GM19025 (cell line): ENCODE data around the gene RXFP4.
A peak's percentile ranks its signal among the peaks of the same experiment; 100 is the strongest.

Source experiments
- ATAC-seq: cut with Tn5 transposase; IDR thresholded peaks from one replicate; pipeline ENCODE4 v1.9.1; 2021; ENCODE audit warnings: mild to moderate bottlenecking, low read depth, moderate library complexity; ENCODE audit not compliant: unreplicated experiment

RXFP4 gene

DNA sequence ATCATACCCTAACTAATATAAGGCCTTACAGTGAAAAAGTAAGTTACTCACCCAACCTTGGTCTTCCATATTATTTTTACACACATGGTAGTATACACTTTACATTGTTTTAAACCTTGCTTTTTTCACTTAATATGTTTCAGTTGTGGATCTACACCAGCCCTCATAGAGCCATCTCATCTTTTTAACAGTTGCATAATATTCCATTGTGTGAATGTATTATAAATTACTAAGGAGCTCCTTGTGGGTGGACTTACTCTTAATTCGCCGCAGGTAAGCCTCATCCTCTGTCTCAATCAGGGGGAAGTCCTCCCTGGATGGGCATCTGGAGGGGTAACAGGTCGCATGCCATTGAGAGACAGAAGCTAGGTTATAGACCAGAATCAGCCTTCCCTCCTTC lies 13.2 kb downstream of the RXFP4 start:
- ATAC-seq, result no peak

DNA sequence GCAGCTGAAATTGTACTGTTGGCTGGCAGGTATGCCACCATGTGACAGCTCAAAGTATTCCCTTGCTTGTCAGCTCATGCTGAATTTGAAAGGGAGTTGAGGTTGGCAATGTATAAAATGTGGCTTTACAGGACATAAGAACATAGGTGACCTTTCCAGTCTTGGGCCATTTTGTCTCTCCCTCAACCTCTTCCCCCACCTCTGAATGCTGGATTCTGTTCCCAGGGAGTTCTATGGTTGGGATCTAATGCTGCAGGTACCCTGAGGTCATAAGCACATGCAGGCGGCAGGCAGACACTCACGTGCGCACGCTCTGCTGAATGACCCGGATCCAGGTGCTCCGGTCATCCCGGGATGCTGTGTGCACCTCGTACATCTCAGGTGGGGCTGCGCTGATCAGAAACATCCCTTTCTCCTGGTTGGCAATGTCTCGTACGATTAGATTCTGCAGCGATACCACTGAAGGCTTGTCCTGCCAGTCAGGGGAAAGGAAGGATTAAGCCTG lies 16.0 kb downstream of the RXFP4 start:
- no peak for ATAC-seq

DNA sequence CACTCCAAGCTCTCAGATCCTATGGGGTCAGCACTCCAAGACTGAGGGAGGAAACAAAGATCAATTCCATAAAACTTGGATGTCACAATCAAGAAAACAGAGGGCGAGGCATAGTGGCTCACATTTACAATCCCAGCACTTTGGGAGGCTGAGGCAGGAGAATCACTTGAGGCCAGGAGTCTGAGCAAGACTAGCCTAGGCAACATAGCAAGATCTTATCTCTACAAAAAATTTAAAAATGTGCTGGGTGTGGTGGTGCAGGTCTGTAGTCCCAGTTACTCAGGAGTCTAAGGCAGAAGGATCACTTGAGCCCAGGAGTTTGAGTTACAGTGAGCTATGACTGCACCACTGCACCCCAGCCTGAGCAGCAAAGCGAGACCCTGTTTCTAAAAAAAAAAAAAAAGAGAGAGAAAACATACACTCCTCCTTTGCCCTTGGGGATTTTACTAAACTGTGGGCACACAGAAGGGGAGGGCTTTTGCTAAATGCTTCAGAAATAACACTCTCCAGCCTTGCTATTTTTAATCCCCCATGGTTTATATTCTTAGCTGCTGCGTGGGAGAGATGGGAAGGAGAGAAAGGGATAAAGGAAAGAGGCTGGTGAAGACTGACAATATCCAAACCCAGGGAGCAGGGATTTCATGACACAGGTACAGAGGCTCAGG lies 18.8 kb downstream of the RXFP4 start:
- ATAC-seq, result no peak

DNA sequence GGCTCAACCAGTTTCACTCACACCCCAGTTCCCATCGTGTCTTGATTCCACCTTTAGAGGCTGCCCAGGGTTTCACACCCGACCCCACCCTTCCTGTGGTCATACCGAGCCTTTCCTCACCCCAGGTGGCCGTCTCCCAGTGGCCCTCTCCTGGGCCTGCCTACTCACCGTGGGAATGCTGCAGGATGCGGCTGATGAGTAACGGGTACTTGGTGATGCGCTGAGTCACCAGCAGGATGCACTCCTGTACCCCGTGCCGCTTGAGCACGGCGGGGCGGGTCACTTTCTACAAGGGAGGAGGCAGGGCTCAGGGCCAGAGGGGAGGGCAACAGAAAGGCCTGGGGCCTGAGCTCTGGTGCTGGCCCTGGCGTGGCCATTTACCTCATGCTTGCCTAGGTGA lies 20.5 kb downstream of the RXFP4 start:
- no peak for ATAC-seq

DNA sequence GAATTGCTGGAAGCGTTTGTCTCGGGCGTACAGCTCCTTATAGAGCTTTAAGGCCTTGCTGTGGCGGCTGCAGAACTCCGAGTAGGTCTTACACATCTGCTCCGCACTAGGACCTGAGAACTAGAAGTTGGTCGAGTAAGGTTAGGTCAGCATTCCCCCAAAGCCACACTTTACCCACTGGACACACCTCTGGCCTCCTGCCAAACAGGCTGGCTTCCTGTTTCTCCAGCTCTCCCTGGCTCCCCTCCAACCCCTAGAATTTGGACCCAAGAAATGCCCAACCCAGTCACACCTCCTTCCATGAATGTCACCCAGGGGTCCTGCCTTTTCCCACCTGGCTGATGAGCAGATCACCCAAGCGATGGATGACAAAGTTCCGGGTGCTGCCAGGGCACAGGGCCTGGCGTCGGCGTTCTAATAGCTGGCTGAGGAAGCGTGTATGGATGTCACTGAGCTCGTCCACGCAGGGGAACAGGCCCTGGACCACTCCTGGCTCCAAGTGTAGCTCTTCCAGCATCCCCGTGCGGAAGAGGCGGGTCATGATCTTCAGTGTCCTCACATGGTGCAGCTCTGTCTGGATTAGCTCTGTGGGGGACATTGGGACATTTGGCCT lies 21.3 kb downstream of the RXFP4 start:
- ATAC-seq, result no peak

- ATAC-seq, result no peak
These were observed 22.8 kb downstream of the RXFP4 start for GRCh38 chr1:155964193-155964592.

DNA sequence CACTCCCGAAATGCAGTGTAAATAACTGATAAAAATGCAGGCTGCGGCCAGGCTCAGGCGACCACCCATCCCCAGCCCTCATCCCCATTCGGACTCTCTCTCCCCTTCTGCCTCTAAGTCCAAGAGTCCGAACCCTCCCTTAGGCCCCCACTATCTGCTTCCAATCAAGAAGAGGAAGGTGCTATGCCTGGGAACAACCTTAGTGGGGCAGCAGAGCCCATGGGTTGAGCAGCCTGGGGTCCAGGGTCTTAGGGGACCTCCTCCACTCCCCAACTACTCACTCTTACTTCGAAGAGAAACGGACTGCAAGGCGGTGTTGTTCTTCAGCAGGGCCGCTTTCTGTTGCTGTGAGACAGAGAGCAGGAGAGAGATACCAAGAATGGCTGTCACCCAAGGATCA lies 24.7 kb downstream of the RXFP4 start:
- no peak for ATAC-seq

- ATAC-seq, result no peak
These were observed 25.3 kb downstream of the RXFP4 start for GRCh38 chr1:155966750-155967149.

DNA sequence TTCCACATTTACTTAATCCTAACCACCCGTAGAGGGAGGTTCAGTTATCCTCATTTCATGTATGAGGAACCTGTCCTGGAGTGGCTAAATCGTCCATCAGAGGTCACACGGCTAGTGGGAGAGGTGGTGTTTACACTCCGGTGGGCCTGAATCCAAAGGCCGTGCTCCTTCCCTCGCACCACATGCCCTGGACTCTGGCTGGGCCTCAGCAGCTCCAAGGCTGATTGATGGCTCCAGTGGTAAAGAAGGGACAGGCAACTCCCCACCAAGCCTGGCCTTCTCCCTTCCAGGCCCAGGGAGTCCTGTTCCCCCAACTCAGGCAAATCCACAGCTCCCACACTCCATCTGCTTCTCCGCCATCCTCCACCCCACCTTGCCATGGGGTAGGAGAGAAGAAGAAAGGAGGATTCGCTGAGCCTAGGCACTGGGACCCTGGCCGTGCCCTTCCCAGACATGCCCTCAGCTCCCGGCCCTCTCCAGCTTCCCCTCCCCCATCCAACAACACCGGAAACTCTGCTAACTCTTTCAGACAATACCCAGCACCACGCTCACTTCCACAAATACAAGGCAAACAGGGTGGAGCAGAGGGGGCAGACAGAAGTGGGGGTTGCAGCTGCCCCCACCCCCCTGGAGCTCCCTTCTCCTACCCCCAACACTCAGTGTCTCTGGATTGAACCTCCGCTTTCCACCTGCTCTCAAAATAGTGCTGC lies 26.1 kb downstream of the RXFP4 start:
- ATAC-seq, result no peak

DNA sequence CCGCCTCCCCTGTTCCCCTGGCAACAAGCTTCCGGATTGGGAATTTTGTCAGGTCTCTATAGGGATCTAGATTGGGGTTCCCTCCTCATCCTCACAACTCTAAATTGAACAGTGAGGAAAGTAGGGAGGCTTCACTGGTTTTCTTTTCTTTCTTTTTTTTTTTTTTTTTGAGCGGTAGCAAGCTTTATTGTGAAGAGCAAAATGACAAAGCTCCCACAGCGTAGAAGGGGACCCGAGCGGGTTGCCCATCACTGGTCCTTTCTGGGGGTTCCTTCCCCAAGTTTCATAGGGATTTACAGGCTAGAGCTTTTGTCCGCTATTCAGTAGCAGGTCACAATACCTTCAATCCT lies 26.6 kb downstream of the RXFP4 start:
- no peak for ATAC-seq

- no peak for ATAC-seq
These were observed 27.2 kb downstream of the RXFP4 start for GRCh38 chr1:155968670-155969069.

GRCh38 chr1:155969377-155969791 lies 27.9 kb downstream of the RXFP4 start:
- no peak for ATAC-seq

DNA sequence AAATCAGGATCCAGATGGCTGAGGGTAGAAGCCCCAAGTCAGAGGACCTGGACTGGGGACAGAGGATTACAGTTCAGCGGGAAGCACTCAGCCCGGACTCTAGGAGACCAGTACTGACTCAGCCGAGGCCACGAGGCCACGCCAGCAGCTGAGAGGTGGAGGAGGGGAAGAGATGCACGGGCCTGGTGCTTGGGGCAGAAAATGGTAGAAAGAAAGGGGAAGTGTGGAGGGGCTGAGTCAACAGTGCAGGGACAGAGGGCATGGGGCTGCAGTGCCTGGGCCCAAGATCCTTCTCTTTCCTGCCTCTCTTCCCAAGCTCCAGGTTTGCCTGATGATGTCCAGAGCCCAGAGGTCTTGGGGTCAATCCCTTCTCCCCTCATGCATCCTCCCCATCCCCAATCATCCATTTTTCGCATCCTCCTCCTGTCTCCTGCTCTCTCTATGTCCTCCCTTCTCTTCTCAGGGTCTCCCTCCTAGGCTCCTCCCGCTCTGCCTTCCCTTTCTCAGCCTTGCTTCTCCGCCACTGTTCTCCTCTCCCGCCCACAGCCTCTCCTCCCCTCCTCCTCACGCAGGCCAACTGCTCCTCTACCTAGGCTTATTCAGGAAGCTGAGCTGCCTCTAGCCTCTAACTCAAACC lies 29.2 kb downstream of the RXFP4 start:
- ATAC-seq, result peak; percentile 53

DNA sequence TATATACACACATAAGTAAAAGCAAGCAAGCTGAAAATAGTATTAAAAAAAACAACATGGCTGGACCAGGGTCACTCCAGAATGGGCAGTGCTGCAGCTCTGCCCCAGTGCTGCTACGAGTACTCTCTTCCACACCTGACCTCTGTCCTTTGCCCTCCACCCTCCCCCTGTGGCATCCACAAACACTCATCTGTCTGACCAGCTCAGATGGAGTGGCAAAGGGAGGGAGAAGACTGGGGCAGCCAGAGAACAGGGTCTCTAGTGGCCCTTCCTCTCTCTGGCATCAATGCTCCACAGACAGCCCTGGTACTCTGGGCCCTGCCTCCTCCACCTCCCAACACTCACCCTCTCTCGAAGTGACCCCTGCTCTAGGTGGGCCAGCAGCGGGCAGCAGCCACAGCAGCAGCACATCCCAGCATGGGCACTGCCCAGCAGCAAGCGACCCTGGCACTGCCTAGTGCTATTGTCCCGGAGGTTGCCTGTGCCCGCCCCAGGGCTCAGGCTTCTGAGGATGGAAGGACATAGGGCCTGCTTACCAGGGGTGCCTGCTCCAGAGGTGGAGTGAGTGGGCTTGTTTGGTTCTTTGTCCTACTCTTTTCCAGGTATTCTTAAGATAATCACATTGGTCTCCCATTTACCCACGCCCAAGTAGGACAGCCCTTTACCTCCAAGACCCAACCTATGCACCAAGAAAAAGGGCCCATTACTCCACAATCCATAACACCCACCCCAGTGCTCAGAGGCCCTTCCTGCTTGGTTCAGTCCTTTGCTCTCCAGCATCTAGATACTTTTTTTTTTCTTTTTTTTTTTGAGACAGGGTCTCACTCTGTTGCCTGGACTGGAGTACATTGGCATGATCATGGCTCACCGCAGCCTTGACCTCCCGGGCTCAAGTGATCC lies 30.7 kb downstream of the RXFP4 start:
- ATAC-seq, result no peak

DNA sequence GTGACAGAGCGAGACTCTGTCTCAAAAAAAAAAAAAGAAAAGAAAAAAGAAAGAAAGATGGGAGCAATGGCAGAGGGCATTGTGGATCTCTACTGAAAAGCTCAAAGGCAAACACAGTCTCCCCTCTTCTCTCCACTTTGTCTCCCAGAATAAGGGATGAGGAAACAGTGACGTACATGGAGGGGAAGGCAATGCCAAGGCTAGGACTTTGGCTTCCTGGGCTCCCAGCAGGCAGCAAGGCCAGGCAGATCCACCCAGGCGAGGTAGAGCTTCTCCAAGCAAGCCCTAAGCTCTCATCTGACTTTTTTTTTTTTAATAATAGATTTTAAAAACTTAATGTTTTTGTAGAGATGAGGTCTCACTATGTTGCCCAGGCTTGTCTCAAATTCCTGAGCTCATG lies 32.3 kb downstream of the RXFP4 start:
- ATAC-seq, result no peak

DNA sequence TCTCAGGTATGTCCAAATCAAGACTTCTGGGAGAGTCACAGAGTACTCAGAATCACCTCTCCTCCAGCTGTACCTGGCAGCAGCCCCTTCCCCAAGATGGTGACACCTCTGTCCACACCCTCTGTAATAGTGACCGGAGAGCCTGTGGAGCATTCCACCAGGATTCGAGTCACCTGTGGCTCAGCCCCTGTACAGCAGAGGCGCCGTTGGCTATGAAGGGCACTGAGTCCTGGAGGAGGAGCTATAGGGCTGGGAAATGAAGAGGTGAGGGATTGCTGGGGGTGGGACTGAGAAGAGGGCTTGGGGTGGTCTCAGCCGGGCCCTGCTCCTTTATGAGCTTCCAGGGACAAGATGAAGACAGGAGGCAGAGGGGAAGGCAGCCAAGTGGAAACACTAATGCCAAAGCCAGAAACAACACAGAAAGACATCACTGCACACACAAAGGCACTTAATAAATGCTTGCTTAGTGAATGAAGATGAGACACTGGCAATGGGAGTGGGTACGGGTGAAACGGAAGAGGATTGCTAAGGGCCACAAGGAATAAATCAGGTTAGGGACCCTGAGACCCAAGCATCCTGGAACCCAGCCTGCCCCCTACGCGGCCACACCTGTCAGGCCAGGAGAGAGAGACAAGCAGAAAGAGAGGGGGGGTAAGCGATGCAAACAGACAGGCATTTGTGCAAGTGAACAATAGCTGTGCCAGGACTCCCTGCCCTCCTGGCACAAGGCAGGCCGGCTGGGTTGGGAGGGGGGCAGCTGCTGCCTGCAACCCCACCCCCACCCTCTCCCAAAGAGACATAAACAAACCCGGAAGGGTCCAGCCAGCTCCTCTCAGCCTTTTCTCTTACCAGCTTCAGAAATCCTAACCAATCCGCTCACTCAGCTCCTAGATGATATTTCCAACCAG lies 33.0 kb downstream of the RXFP4 start:
- no peak for ATAC-seq

DNA sequence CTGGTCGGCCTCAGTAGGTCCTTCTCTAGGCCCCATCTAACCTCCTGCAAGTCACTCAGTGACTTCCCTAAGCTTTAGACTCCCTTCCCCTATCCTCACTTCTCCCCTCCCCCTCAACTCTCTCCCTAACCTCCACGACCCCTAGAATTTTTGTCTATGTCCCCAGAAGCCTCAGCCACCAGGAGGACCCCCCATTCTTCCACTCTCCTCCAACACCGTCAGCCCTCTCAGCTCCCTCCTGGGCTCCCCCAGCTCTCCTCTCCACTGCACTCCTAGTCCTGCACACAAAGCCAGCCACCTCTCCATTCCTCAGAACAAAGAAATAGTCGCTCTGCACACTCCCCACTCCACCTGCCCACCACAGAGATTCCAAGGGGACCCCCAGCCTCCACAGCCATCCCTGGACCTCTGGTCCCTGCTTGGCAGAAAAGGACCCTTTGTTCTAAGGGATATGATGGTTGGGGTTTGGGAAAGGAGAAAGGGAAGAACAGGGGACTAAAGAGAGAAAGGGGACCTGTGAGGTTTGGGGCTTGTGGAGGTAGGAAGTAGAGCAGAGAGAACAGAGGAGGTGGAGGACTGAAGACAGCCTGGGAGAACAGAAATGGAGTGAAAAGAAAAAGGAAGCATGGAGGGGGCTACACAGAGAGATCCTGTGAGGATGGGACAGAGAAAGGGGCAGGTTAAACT lies 34.1 kb downstream of the RXFP4 start:
- no peak for ATAC-seq

DNA sequence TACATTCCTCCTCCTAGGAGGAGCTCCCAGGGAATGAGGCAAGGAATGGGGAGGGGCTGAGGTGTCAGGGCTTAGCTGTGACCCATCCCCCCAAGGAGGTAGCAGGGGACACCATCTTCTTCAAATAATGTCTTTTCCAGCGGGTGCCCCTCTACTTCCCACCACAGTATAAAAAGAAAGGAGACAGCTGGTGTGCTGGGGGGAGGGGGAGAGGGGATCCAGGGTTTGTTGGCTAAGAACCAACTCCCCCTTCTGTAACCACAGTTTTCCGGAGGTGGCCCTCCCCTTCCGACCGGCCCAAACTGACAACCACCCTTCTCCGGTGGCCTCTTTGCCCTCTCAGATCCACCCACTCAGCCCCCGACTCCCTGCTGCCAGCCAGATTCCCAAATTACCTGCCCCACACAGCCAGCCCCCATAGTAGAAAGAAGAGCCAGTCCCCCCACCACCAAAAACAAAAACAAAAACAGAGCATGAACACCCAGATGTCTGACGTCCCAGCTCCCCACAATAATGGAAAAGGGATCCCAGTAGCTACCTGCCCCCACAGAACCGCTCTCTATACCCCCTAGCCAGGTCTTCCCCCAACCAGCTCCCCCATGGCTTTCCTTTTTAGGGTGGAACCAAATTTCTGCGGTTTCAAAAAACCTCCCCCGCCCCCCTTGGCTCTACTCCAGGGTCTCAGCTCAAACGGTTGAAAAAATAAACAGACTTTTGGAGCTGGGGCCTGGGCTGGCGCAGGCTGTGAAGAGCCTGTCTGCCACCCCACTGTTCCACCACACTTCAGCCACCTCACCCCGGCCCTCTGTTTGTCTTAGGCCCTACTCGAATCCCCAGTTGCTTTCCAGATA lies 34.8 kb downstream of the RXFP4 start:
- no peak for ATAC-seq
